T-helper 2 cell treated with Interferon-gamma antibody and Interleukin-4, amounts not matched to agents 100 ng/mL and 5 ng/mL, for 36 hours (primary cell): ENCODE data around the gene LYL1. TPM values are rescaled to one million over a fixed set of nuclear protein-coding genes. Genes with fewer than 3 reads are reported as not detected.

ENCODE experiments used
- intact Hi-C: fragments of 100-400 bp; cut with micrococcal nuclease; formaldehyde crosslinking; loops from one replicate; pipeline ENCODE4 v1.15.1; 2023
- total RNA-seq: library from RNA; stranded (reverse); gene quantifications from 2 replicates; pipeline ENCODE4 v1.2.3, GENCODE V29; 2022

The LYL1 gene
- total RNA-seq, 1 donor from 2014 or later: 7.0 TPM

DNA sequence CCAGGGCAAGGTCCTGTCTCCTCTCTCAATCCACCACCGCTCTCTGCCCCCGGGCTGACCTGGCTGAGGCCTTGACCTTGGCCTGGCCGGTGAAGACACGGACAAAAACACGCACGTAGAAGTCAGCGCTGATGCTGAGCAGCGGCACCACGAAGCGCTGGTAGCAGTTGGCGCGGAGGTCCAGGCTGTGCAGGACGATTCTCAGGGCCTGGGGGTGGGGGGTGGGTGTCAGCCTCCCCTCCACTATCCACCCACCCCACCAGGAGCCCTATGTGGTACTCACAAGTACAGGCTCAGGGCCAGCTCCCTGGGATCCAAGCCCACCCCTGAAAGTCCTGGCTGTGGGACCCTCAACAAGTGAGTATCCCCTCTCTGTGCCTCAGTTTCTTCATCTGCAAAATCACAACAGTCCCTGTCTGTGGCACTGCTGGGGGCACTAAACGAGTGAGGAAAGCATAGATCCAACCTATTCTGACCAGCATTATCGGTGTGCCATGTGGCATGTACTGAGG lies 7.5 kb upstream of the LYL1 start:
- intact Hi-C loops: no loop called here

DNA sequence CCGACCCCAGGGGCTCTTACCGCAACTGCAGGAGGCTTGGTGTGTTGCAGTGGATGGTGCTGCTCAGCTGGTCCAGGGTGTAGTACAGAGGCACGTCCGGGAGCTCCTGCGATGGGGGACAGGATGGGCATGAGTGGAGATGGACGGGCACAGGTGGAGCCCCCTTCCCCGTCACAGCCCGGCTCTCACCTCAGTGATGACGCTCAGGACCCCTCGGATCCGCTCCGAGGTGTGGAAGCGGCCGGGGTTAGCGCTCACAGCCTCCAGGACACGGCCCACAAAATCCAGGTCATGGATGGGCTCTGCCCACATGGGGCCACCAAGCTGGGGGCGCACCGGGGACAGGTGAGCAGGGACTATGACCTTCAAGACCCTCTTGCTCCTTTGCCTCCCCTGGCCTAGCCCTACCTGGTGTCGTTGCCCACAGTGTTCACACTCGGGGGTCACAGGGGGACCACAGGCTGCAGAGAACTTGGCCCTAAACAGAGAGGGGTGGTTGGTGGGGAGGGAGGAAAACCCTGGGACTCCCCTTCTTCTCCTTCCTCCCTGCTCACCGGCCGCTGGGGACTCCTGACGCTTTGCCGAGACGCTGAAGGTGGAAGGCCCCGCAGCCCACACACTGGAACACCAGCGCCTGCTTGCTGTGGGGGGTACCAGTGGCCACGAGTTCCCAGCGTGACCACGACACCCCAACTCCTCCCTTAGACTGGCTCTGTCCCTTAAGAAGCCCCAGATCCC lies 6.9 kb upstream of the LYL1 start:
- intact Hi-C loops: no loop called here

DNA sequence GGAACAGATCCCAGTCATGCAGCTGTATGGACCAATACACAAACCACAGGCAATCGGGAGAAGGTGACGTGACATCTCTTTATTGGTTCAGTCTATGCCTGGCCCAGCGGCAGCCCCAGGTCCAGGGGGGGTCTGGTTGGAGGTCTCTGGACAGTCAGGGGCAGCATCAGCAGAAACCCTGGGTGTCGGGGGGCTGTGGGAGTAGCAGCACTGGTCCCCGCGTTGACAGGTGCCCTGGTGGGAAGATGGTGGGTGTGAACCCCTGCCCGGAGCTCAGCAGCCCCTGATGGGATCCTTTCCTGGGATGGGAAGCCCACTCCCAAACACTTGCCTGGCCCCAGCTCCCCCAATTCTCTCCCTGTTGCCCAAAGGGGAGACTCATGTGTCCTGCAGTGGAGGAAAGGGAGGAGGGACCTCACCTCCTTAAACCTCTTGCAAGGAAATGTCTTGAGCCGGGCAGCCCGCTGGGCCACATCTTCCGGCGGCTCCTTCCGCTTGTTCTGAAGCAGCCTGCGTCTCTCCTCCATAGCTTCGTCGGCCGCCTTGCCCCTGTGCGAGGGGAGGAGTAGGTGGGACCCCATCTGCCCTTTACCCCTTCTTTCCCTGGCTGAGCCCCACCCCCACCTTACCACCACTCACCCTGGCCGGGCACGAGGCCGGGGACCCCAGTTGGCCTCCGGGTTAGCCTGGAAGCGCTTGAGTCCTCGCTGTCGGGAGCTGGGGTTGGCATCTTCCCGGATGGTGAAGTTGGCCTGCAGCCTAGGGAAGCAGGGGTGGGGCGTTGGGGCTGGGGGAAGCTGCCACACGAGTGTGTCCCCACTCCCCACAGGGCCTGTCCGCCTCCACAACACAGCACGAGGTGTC lies 2.4 kb upstream of the LYL1 start:
- intact Hi-C loops: no loop called here

DNA sequence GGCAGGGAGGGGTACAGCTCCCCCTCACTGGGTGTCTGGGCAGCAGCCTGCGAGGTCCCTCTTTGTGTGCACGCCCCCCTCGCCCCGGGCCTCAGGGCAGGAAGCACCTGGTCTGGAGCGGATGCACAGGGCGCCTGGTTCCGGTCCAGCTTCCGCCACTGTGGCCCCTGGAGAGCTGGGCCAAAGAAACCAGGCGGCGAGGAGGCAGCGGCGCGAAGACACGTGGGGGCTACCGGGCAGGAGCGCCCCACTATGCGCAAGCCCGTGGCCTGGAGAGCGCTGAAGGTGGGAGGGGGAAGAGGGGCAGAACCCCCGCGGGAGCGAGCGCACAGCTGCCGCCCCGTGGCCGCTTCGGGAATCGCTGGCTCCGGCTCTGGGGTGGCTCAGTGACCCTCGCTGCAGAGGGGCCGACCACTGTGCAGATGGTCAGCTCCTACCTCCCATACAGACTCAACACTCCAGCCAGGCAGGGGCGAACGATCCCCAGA lies 1.7 kb upstream of the LYL1 start:
- intact Hi-C loops: no loop called here

DNA sequence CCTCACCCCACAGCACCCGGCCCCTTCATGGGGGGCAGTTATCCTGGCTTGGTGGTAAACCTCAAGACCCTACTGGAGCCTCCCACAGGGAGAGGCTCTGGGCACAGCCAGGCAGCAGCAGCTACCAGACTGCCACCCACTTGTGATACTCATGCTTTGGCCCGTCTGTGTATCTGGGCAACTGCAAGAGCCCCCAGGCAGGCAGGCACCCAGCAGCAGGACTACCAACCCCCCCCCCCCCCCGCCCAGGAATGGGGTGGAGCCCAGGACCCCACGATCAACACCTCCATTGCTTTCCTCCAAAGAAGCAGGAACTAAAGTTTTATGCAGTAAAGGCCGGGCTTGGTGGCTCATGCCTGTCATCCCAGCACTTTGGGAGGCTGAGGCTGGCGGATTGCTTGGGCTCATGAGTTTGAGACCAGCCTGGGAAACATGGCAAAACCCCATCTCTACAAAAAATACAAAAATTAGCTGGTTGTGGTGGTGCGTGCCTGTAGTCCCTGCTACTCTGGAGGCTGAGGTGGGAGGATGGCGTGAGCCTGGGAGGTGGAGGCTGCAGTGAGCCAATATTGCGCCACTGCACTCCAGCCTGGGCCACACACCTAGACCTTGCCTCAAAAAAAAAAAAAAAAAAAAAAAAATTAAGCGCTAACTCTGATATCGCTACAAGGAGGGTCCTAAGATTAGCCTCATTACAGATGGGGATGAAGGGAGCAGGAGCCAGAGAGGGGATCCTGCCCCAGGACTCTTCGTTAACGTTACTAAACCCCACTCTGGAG lies 1.1 kb upstream of the LYL1 start:
- intact Hi-C loops: no loop called here

DNA sequence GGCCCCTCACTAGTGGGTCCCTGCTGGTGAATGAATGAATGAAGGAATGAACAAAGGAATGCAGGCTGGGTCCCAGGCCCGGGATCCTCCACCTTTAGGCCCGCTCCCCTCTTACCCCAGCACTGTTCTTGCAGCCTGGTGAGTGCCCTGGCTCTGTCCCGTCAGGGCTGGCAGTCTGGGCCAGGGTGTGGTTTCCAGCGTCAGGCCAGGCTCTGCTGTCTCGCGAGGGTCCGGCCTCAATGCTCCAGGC lies 317 bp downstream of the LYL1 start:
- intact Hi-C loops: no loop called here

DNA sequence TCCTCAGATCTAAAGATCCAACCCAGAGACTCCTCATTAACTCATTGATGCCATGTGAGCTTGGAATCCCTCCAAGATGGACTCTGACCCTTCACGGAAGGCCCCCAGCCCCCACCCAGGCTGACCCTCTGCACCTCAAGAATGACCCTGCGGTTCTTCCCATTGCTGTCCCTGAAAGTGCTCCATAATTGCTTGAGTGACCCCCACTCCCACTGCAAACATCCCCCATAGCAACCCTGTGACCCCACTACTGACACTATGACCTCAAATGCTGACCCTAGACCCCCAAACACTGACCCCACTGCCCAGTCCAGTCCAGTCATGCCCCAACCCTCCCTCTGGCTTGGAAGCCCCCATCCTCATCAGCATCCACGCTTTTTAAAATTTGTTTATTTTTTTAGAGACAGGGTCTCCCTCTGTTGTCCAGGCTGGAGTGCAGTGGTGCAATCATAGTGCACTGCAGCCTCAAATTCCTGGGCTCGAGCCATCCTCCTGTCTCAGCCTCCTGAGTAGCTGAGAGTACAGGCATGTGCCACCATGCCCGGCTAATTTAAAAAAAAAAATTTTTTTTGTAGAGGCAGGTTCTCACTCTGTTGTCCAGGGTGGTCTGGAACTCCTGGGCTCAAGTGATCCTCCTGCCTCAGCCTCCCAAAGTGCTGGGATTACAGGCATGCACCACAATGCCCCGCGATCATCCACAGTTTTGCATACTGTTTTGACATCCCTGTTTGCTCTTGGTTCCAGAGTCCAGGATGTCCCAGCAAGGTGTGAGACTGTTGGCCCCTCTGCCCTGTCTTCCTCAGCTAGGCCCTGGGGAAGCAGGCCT lies 855 bp downstream of the LYL1 start:
- intact Hi-C loops: loop anchor here (2.0 kb wide), 1 partner anchor 15 kb away; the partner anchor contains the start of gene TRMT1

DNA sequence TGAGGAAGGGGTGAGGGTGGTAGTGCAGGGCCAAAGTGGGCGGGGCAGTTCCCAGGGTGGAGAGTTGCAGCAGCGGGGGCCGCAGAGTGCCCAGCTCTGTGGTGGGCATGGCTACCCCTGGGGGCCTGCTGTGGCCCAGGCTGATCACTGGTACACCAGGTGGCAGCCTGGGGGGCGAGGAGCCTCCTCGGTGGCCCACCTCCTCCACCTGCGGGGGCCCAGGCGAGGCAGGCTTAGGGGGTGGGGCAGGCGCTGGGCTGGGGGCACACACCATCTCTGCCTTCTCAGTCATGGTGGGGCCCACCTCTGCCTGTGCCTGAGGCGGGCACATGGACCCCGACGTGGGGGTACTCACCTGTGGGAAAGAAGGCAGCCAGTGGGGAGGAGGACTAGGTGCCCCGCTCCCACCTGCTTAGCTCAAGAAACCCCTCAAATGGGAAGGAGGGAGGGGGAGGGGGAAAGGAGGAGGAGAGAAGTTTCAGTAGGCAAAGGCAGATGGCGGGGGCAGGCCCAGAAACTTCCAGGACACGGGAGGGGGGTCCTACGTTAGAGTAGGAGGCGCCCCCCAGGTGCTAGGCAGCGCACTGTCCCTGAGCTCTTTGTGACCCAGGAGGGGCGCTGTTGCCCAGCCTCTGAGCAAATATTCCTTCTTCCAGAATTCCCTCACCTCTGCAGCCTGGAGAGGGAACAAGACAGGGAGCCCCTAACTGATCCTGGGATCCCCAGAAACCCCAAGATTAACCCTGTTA lies 1.6 kb downstream of the LYL1 start:
- intact Hi-C loops: loop anchor here (2.0 kb wide), 1 partner anchor 16 kb away; the partner anchor contains the start of gene TRMT1

DNA sequence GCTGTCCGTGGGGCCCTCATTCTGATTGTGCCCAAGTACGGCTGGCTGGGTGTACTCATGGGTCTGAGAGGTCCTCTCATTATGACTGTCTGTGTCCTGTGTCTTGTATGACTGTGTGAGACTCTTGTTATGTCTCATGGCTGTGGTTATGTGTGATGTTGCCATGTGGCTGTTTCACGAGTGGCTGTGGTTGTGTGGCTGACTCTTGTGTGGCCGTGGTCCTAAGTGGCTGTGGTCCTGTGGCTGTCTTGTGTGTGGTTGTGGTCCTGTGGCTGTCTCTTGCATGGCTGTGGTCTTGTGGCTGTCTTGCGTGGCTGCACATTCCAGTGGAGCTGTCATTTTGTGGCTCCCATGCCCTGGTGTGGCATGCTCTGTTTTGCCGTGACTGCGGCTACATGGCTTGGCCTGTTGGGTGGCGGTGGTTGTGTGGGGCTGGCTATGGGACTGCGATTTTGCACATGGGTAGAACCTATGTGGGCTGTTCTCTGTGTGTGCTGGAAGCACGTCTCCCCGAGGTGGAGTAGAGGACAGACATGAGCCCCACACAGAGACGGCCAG lies 2.5 kb downstream of the LYL1 start:
- intact Hi-C loops: loop anchor here (2.0 kb wide), 1 partner anchor 17 kb away; the partner anchor contains the start of gene TRMT1

DNA sequence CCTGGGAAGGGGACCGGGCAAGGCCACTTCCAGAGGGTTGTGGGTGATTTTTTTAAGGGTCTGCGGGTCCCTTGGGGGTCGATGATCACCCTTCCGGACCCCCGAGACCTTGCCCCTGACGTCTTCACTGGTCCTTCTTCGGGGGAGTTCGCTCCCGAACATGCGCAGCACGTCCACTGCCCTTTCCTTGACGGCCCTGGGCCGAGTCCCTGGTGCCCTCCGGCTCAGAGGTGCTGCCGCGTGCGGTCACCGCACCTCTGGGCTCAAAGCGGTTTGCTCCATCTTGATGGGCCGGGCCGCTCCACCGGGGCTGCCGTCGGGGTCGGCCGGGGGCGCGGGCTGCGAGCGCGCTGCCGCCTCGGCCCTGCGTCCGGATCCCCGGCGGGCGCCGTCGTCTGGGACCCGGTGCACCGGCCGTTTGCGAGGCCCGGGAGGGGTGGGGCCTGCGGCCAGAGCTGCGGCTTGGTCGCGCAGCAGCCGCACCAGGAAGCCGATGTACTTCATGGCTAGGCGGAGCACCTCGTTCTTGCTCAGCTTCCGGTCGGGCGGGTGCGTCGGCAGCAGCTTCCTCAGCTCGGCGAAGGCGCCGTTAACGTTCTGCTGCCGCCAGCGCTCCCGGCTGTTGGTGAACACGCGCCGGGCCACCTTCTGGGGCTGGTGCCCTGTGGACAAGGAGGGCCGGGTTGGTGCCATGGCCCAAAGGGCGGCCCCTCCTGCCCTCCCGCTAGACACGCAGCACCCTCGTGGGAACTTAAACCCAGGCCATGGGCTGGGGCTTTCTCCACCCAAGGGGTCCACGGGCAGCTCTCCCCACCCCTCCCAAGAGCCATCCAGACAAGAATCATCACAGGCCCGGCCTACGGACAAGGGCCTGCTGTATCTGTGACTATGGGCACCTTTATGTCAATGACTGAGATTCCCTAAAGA lies 3.3 kb downstream of the LYL1 start:
- intact Hi-C loops: loop anchor here (2.0 kb wide), 1 partner anchor 39 kb away; no protein-coding TSS in a partner anchor

DNA sequence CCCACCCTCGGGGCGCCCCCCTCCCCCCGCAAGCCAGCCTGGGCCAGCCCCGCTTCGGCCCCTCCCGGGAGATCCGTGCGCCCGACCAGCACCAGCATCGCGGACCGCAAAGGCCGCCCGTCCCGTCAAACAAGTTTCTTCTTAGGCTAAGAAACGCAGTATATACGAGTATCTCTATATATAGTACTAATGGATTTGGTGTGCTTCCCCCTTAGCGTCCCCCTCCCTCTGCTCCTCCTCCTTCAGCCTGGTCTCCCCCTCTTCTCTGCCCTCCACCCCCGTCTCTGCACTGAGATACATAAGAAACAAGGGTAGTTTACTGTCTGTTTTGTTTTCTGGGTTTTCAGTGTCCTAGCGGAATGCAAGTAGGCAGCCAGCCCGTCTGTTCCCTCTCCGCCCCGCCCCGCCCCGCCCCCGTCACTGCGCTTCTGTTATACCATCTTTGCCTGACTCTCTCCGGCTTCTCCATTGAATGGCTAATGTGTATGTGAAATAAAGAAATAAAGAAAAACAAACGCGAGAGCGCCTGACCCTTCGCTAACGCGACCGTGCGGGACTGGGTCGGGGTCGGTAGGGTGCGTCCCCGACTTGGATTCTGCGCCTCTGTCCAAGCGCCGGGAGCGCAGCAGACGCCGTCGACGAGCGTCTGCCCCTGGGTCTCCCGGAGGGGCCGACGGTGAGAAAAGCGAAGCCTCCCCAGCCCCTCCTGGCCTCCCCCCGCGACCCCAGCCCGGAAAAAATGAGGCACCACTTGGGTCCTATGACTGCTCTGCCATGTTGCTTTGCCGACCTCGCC lies 4.2 kb downstream of the LYL1 start:
- intact Hi-C loops: loop anchor here (1.0 to 2.0 kb wide), 2 partner anchors 38 to 54 kb away; no protein-coding TSS in a partner anchor

DNA sequence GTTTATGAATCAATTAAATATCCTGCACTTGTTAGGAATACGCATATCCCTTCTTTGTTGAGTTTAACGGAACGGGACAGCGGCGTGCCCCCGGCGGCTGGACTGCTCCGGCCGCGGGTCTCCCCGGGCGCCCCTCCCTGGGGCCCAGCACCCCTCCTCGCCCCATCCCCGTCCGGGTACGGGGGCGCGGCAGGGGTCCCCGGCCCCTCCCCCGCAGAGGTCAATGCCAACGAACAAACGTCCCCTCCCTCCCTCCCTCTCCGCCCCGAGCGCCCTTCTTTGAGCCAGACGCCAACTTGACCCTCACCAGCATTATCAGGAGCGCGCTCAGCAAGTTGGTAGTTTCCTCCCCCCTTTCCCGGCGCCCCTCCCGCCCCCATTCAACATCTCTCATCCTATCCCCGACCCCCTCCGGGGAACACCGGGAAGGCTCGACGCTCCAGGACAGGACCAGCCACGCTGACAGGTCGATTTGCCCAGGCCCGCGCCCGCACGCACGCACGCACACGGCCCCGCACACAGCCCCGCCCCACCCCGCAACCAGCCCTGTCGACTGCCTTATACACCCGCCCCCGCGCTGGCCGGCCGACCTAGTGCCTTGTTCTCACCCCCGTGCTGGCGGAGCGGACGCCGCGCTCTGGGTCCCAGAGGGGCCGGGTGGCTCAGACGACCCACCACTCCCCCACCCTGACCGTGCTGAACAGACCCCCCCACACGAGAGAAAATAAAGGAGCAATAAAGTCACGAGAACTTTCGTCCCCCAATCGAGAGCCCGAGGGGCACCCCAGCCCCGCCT lies 5.0 kb downstream of the LYL1 start:
- intact Hi-C loops: loop anchor here (1.0 to 2.0 kb wide), 2 partner anchors 37 to 55 kb away; no protein-coding TSS in a partner anchor

DNA sequence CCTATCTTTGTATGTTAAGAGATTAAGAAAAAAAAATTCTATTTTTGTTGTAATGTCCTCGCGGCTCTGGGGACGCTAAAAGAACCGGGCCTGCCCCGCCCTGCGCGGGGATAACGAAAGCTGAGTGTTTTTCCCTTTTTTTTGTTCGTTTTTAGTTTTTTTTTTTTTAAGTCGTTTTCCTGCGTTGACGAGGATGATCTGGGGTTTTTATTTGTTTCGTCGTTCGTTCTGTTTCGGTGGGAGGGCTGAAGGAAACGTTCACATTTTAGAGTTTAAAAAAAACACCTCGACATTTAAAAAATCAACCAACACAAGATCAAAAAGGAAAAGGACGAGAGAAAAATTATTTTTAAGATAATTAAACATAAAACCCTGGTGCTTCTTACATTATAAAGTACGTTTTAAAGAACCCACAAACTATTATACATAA lies 5.6 kb downstream of the LYL1 start:
- intact Hi-C loops: no loop called here

DNA sequence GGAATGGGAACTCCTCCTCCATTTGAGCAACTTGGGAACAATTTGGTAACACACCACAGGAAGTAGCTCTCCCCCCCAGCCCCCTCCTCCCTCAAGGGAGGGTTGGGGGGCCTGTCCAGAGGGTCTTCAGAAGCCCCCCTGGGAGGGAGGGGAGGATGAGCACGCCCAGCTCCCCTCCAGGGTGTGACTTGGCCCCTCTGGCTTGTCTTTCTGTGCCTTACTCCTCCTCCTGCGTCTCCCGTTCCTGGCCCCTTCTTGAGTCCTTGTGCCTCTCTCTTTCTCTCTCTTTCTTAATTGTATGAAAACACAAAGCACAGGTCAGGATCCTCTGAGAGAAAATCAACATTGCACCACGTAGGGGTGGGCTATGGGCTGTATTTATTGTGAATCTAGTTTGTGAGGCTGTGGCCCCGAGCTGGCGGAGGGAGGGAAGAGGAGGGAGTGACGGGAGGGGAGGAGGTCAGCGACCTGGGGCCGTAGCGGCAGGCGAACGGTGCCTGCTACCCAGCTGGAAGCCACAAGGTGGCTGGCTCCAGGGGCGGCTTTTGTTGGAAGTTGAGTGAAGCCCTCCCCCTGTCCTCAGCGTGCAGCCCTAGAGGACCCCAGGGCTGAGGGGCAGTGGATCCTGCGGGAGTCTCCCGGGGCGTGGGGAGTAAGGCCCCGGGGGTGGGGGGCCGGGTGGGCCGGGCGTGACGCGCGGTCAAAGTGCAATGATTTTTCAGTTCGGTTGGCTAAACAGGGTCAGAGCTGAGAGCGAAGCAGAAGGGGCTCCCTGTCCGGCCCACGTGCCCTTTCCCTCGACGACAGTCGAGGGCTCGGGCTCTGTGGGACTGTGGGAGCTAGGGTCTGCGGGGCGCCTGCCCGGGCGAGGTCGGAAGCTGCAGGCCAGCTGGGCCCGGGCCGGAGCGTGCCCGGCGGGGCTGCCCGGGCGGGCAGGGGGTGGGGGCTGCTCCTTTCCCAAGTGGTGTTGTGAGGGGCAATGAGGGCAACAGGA lies 6.4 kb downstream of the LYL1 start:
- intact Hi-C loops: no loop called here

DNA sequence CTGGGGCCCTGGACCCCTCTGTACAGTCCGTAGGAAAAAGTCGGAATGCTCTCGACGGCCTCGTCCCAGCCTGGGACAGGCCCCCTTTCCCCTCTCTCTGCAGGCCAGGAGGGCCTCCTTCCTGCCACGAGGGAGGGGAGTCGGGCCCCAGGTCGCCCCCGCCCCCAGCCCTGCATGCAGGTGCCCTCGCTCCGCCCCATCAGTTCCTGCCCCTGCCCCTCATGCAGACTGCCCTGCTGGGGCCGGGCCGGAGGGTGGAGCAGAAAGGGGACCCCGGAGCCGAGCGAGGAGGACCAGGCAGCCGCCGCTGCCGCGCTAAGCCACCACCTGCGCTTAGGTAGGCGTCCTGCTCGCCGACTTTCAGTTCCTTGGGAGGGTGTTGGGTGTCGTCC lies 7.3 kb downstream of the LYL1 start:
- intact Hi-C loops: no loop called here
